ENCODE results near the gene NEMP1. TPM values are rescaled to one million over a fixed set of nuclear protein-coding genes. Genes with fewer than 3 reads are reported as not detected.

NEMP1 gene
- total RNA-seq, 2 experiments from 2014 or later, result 56.4 to 56.9 TPM

GRCh38 chr12:57105011-57105753 lies 26.6 kb upstream of the NEMP1 start:
- no peaks in the 10 kb centered on the region for H3K27me3 Mint-ChIP-seq (ENCODE audit: low read depth)
- H3K4me3 Mint-ChIP-seq, result no peak overlapping the region
- peaks cover 69% of the 10 kb centered on the region for H3K36me3 Mint-ChIP-seq (ENCODE audit: low read depth)
- ATAC-seq, result no peak
- no peak for DNase-seq
- ChIA-PET POLR2A (interaction anchor here (0.6 kb wide), 1 partner anchor 93 kb away, joined by 3 read pairs; no protein-coding TSS in a partner anchor), CTCF (interaction anchor here (11.4 kb wide), 1 partner anchor 10 kb away, joined by 233 read pairs; the partner anchor contains the start of gene NAB2)
- no peaks in the 10 kb centered on the region for H3K9me3 Mint-ChIP-seq (ENCODE audit: insufficient read depth)
- peaks cover 71% of the 10 kb centered on the region for H3K4me1 Mint-ChIP-seq (ENCODE audit: low read depth)
- peak overlapping the region; percentile 49 for H3K27ac Mint-ChIP-seq

- CTCF ChIA-PET, result interaction anchor here (1.3 to 18.4 kb wide), 4 partner anchors 3 to 35 kb away, joined by 3 to 233 read pairs (median 119); partner anchors contain the start of genes NAB2 and STAT6
- Mint-ChIP-seq H3K27me3 (ENCODE audit: low read depth) (no peaks in the 10 kb centered on the region), H3K27ac (no peak overlapping the region), H3K36me3 (ENCODE audit: low read depth) (peaks cover 71% of the 10 kb centered on the region), H3K4me1 (ENCODE audit: low read depth) (peaks cover 66% of the 10 kb centered on the region), H3K9me3 (ENCODE audit: insufficient read depth) (no peaks in the 10 kb centered on the region), H3K4me3 (no peak overlapping the region)
- ATAC-seq (no peak), DNase-seq (no peak)
- POLR2A ChIA-PET, result interaction anchor here (0.9 to 2.1 kb wide), 3 partner anchors 10 to 25 kb away, joined by 3 to 5 read pairs (median 5); partner anchors contain the start of gene NEMP1
These were observed 25.8 kb upstream of the NEMP1 start for GRCh38 chr12:57104292-57104910.

GRCh38 chr12:57103856-57104255 lies 25.3 kb upstream of the NEMP1 start:
- H3K27ac Mint-ChIP-seq, result peak overlapping the region; percentile 6
- no peak overlapping the region for H3K4me3 Mint-ChIP-seq
- DNase-seq, result no peak
- H3K36me3 Mint-ChIP-seq (ENCODE audit: low read depth), result peaks cover 76% of the 10 kb centered on the region
- ChIA-PET POLR2A (interaction anchor here (0.9 to 2.1 kb wide), 3 partner anchors 10 to 25 kb away, joined by 3 to 5 read pairs (median 5); partner anchors contain the start of gene NEMP1), CTCF (interaction anchor here (1.0 to 18.4 kb wide), 5 partner anchors 3 to 35 kb away, joined by 3 to 233 read pairs (median 5); partner anchors contain the start of genes NAB2 and STAT6)
- no peaks in the 10 kb centered on the region for H3K9me3 Mint-ChIP-seq (ENCODE audit: insufficient read depth)
- H3K27me3 Mint-ChIP-seq (ENCODE audit: low read depth), result no peaks in the 10 kb centered on the region
- ATAC-seq, result no peak
- peaks cover 69% of the 10 kb centered on the region for H3K4me1 Mint-ChIP-seq (ENCODE audit: low read depth)

- CTCF ChIA-PET, result interaction anchor here (1.2 to 18.4 kb wide), 5 partner anchors 5 to 33 kb away, joined by 3 to 233 read pairs (median 9); partner anchors contain the start of genes NAB2 and STAT6
- Mint-ChIP-seq H3K27ac (peak overlapping the region; percentile 82), H3K36me3 (ENCODE audit: low read depth) (peaks cover 68% of the 10 kb centered on the region)
These were observed 23.5 kb upstream of the NEMP1 start for GRCh38 chr12:57101892-57102695.

GRCh38 chr12:57099766-57100165 lies 21.2 kb upstream of the NEMP1 start:
- H3K36me3 Mint-ChIP-seq (ENCODE audit: low read depth), result peaks cover 63% of the 10 kb centered on the region
- H3K27ac Mint-ChIP-seq, result peak overlapping the region; percentile 71
- ChIA-PET CTCF (interaction anchor here (0.9 to 18.4 kb wide), 3 partner anchors 7 to 99 kb away, joined by 4 to 233 read pairs (median 4); partner anchors contain the start of gene STAT6), POLR2A (interaction anchor here (1.4 to 8.0 kb wide), 4 partner anchors 8 to 94 kb away, joined by 3 to 77 read pairs (median 12); partner anchors contain the start of genes NEMP1 and STAT6)
- peaks cover 47% of the 10 kb centered on the region for H3K4me1 Mint-ChIP-seq (ENCODE audit: low read depth)
- H3K4me3 Mint-ChIP-seq, result no peak overlapping the region
- H3K27me3 Mint-ChIP-seq (ENCODE audit: low read depth), result no peaks in the 10 kb centered on the region
- no peaks in the 10 kb centered on the region for H3K9me3 Mint-ChIP-seq (ENCODE audit: insufficient read depth)
- ATAC-seq, result no peak
- no peak for DNase-seq

More at GRCh38 chr12:57101892-57102695, 23.5 kb upstream of the NEMP1 start:
- H3K4me1 Mint-ChIP-seq (ENCODE audit: low read depth), result peaks cover 55% of the 10 kb centered on the region
- POLR2A ChIA-PET, result interaction anchor here (1.0 to 8.0 kb wide), 3 partner anchors 7 to 55 kb away, joined by 3 to 77 read pairs (median 17); partner anchors contain the start of genes NEMP1 and STAT6
- ATAC-seq (peak; percentile 23), DNase-seq (no peak)
- no peaks in the 10 kb centered on the region for H3K9me3 Mint-ChIP-seq (ENCODE audit: insufficient read depth)
- H3K27me3 Mint-ChIP-seq (ENCODE audit: low read depth), result no peaks in the 10 kb centered on the region
- H3K4me3 Mint-ChIP-seq, result no peak overlapping the region

- CTCF ChIA-PET, result interaction anchor here (0.9 to 18.4 kb wide), 3 partner anchors 8 to 98 kb away, joined by 4 to 233 read pairs (median 4); partner anchors contain the start of gene STAT6
- Mint-ChIP-seq H3K27me3 (ENCODE audit: low read depth) (no peaks in the 10 kb centered on the region), H3K36me3 (ENCODE audit: low read depth) (peaks cover 63% of the 10 kb centered on the region), H3K27ac (peak overlapping the region; percentile 51), H3K9me3 (ENCODE audit: insufficient read depth) (no peaks in the 10 kb centered on the region), H3K4me3 (no peak overlapping the region), H3K4me1 (ENCODE audit: low read depth) (peaks cover 47% of the 10 kb centered on the region)
- POLR2A ChIA-PET, result interaction anchor here (1.4 to 8.0 kb wide), 4 partner anchors 7 to 94 kb away, joined by 3 to 77 read pairs (median 12); partner anchors contain the start of genes NEMP1 and STAT6
- no peak for ATAC-seq
- no peak for DNase-seq
These were observed 20.6 kb upstream of the NEMP1 start for GRCh38 chr12:57099047-57099714.

GRCh38 chr12:57098546-57098945 lies 20.0 kb upstream of the NEMP1 start:
- H3K36me3 Mint-ChIP-seq (ENCODE audit: low read depth), result peaks cover 60% of the 10 kb centered on the region
- ChIA-PET CTCF (interaction anchor here (0.9 to 18.4 kb wide), 5 partner anchors 9 to 97 kb away, joined by 3 to 233 read pairs (median 4); partner anchors contain the start of gene STAT6), POLR2A (interaction anchor here (3.7 to 8.0 kb wide), 2 partner anchors 11 to 20 kb away, joined by 17 to 77 read pairs; partner anchors contain the start of genes NEMP1 and STAT6)
- no peak for ATAC-seq
- no peaks in the 10 kb centered on the region for H3K27me3 Mint-ChIP-seq (ENCODE audit: low read depth)
- peaks cover 47% of the 10 kb centered on the region for H3K4me1 Mint-ChIP-seq (ENCODE audit: low read depth)
- H3K27ac Mint-ChIP-seq, result peak overlapping the region; percentile 51
- DNase-seq, result no peak
- H3K9me3 Mint-ChIP-seq (ENCODE audit: insufficient read depth), result no peaks in the 10 kb centered on the region
- no peak overlapping the region for H3K4me3 Mint-ChIP-seq

GRCh38 chr12:57097554-57097835 lies 18.9 kb upstream of the NEMP1 start:
- ChIA-PET CTCF (interaction anchor here (1.0 to 18.4 kb wide), 3 partner anchors 10 to 96 kb away, joined by 3 to 233 read pairs (median 190); partner anchors contain the start of gene STAT6), POLR2A (interaction anchor here (1.3 to 8.0 kb wide), 2 partner anchors 12 to 19 kb away, joined by 4 to 77 read pairs; partner anchors contain the start of genes NEMP1 and STAT6)
- no peaks in the 10 kb centered on the region for H3K9me3 Mint-ChIP-seq (ENCODE audit: insufficient read depth)
- H3K4me1 Mint-ChIP-seq (ENCODE audit: low read depth), result peaks cover 51% of the 10 kb centered on the region
- peaks cover 67% of the 10 kb centered on the region for H3K36me3 Mint-ChIP-seq (ENCODE audit: low read depth)
- H3K27me3 Mint-ChIP-seq (ENCODE audit: low read depth), result no peaks in the 10 kb centered on the region
- no peak overlapping the region for H3K27ac Mint-ChIP-seq
- H3K4me3 Mint-ChIP-seq, result no peak overlapping the region
- ATAC-seq (no peak), DNase-seq (no peak)

GRCh38 chr12:57096748-57097553 lies 18.4 kb upstream of the NEMP1 start:
- peaks cover 65% of the 10 kb centered on the region for H3K36me3 Mint-ChIP-seq (ENCODE audit: low read depth)
- peak overlapping the region; percentile 37 for H3K27ac Mint-ChIP-seq
- no peaks in the 10 kb centered on the region for H3K9me3 Mint-ChIP-seq (ENCODE audit: insufficient read depth)
- ChIA-PET POLR2A (interaction anchor here (0.6 to 8.0 kb wide), 5 partner anchors 10 to 184 kb away, joined by 4 to 77 read pairs (median 4); partner anchors contain the start of genes NEMP1 and STAT6), CTCF (interaction anchor here (12.4 to 18.4 kb wide), 2 partner anchors 10 to 27 kb away, joined by 190 to 233 read pairs; partner anchors contain the start of gene STAT6)
- DNase-seq (no peak), ATAC-seq (no peak)
- peaks cover 51% of the 10 kb centered on the region for H3K4me1 Mint-ChIP-seq (ENCODE audit: low read depth)
- H3K27me3 Mint-ChIP-seq (ENCODE audit: low read depth), result no peaks in the 10 kb centered on the region
- no peak overlapping the region for H3K4me3 Mint-ChIP-seq

All from activated CD8-positive, alpha-beta T cell treated with anti-CD3 and anti-CD28 coated beads, Interleukin-2, amount 10 ng/mL, durations not matched to agents 7 days and 5 days (primary cell).